Measurements from ENCODE around the gene DDX4. TPM values are rescaled to one million over a fixed set of nuclear protein-coding genes. Genes with fewer than 3 reads are reported as not detected.

The DDX4 gene
- total and polyA plus RNA-seq, 12 donors = 0.06 TPM; not detected in 11

DNA sequence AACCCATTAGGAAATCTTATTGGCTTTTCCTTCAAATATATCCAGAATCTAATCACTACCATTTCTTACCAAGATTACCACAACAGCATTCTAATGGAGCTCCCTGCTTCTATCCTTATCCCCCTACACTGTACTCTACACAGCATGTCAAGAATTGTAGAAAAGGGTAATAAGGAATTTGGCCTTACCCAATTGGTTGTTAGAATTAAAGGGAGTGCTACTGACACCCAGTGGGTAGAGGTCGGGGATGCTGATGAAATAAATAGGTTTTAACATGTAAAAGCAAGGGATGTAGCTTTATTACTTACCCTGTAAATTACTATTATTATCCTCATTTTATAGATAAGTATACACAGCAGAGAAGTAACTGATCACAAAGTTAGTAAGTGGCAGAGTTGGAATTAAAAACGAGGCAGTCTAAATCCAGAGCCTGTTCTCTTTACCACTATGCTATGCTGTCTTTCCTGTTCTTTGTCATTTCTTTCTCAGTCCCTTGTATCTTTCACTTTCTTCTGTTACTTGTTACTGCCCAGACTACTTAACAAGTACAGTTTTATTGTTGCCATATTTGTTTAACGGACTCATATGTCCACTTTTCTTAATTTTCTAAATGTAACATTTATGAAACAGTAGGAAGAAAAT lies 36.3 kb upstream of the DDX4 start:
- DNase-seq = no peak
- Histone ChIP-seq H3K36me3 (replicated peaks in 1 of 2) (peaks cover 0 to 8% of the 10 kb centered on the region in 2 donors), H3K27ac (no peak overlapping the region), H3K4me3 (no peak overlapping the region), H3K4me1 (replicated peaks in 1 of 2) (no peaks in the 10 kb centered on the region), H3K27me3 (no peaks in the 10 kb centered on the region), H3K9me3 (replicated peaks in 1 of 3) (no peaks in the 10 kb centered on the region)
- 91 to 96% (median 93%) methylated on average over 3 of the region's 3 CpGs for WGBS, 4 donors
- intact Hi-C loops (cut with DNase I) = no loop called here
- TF ChIP-seq, protein P1, sequence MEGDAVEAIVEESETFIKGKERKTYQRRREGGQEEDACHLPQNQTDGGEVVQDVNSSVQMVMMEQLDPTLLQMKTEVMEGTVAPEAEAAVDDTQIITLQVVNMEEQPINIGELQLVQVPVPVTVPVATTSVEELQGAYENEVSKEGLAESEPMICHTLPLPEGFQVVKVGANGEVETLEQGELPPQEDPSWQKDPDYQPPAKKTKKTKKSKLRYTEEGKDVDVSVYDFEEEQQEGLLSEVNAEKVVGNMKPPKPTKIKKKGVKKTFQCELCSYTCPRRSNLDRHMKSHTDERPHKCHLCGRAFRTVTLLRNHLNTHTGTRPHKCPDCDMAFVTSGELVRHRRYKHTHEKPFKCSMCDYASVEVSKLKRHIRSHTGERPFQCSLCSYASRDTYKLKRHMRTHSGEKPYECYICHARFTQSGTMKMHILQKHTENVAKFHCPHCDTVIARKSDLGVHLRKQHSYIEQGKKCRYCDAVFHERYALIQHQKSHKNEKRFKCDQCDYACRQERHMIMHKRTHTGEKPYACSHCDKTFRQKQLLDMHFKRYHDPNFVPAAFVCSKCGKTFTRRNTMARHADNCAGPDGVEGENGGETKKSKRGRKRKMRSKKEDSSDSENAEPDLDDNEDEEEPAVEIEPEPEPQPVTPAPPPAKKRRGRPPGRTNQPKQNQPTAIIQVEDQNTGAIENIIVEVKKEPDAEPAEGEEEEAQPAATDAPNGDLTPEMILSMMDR (IDR thresholded peaks at IDR 0.05) = no peak
- no peak for TF ChIP-seq POLR2A (IDR thresholded peaks at IDR 0.05)

DNA sequence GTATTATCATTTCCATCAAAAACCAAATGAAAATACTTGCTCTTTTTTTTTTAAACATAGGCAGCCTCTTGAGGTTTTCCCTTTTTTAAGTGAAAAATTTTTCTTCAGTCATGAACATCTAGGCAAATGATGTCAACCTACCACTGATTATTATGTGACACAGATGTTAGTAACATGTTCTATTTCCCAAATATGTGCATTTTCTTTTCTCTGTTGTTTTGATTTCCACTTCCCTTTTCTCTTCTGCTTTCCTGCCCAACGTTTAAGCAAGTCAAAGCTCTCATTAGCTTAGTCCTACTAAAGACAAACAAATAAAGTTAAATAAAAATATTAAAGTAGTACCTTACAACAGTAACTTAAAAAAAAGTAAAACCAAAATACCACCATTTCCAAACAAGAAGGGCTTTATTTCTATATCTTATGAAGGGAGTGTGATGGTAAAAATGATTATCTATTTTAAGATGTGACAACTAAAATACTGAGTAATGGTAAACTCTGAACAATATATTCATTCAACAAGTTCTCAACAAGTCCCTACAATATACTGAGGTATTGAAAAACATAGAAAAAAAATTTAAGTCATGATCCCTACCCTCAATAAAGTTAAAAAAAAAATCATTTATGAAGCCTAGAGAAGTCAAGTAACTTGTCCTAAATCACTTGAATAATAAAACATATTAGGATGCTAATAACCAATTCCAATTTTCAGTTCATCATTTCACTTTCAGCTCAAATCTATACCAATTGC lies 35.1 kb upstream of the DDX4 start:
- H3K27ac ChIP-seq = no peak overlapping the region
- no peak for TF ChIP-seq POLR2A (IDR thresholded peaks at IDR 0.05)
- TF ChIP-seq, protein P1 (IDR thresholded peaks at IDR 0.05) = no peak
- H3K36me3 ChIP-seq (replicated peaks in 1 of 2) = peaks cover 0 to 1% of the 10 kb centered on the region in 2 donors
- DNase-seq = no peak
- intact Hi-C loops (cut with DNase I) = no loop called here
- no peak overlapping the region for H3K4me3 ChIP-seq
- H3K4me1 ChIP-seq (replicated peaks in 1 of 2) = no peaks in the 10 kb centered on the region
- H3K9me3 ChIP-seq (replicated peaks in 1 of 3) = no peaks in the 10 kb centered on the region
- no peaks in the 10 kb centered on the region for H3K27me3 ChIP-seq
- 37 to 64% (median 52%) methylated on average over 1 of the region's 1 CpG for WGBS, 4 donors

DNA sequence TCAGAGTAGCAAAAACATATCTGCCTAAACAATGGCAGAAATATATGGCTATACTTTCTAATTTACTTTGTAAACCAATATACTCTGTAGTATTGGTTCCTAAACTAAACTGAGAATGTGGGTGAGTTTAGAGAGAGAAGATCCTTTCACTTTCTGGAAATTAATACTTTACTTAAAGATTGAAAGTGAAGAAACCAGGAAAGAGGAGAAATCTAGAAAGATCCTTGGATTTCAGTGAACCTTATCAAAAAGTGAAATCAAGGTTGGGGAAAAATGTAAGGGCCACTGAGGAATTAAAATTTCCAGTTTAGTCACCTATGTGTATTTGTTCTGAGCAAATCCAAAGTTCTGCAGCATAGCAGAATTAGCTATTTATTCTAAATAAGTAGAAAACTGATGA lies 31.6 kb upstream of the DDX4 start:
- no peaks in the 10 kb centered on the region for H3K9me3 ChIP-seq (replicated peaks in 1 of 3)
- intact Hi-C loops (cut with DNase I) = no loop called here
- no peak for DNase-seq
- H3K36me3 ChIP-seq (replicated peaks in 1 of 2) = no peaks in the 10 kb centered on the region
- H3K4me3 ChIP-seq = no peak overlapping the region
- H3K27me3 ChIP-seq = no peaks in the 10 kb centered on the region
- TF ChIP-seq, protein P1 (IDR thresholded peaks at IDR 0.05) = no peak
- no peak for TF ChIP-seq POLR2A (IDR thresholded peaks at IDR 0.05)
- H3K4me1 ChIP-seq (replicated peaks in 1 of 2) = peaks cover 2 to 4% of the 10 kb centered on the region in 2 donors
- no peak overlapping the region for H3K27ac ChIP-seq

DNA sequence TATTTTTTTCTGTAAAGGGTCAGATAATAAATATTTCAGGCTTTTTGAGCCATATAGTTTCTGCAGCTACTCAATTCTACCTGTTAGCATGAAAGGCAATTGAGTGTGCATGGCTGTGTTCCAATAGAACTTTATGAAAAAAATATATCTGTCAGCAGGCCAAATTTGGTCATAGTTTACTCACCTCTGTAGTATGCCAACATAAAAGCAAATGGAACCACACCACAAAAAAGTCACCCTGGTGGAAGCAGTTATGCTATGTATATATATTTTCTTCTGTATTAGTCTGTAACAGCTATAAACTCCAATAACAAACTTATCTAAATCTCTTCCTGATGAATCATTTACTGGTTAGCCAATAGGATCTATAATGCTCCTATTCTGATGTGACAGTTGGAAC lies 29.1 kb upstream of the DDX4 start:
- Histone ChIP-seq H3K27me3 (no peaks in the 10 kb centered on the region), H3K36me3 (replicated peaks in 1 of 2) (no peaks in the 10 kb centered on the region), H3K4me3 (no peak overlapping the region), H3K9me3 (replicated peaks in 1 of 3) (no peaks in the 10 kb centered on the region), H3K4me1 (replicated peaks in 1 of 2) (peaks cover 9 to 13% of the 10 kb centered on the region in 2 donors), H3K27ac (no peak overlapping the region)
- DNase-seq = no peak
- intact Hi-C loops (cut with DNase I) = no loop called here
- no peak for TF ChIP-seq POLR2A (IDR thresholded peaks at IDR 0.05)
- TF ChIP-seq, protein P1 (IDR thresholded peaks at IDR 0.05) = no peak

All from adrenal gland (tissue), 12 donors.